Renal pelvis (tissue), 4 donors: Measurements from ENCODE around the gene ABTB2. TPM values are rescaled to one million over a fixed set of nuclear protein-coding genes. Genes with fewer than 3 reads are reported as not detected.
"Not testable (repeated sequence)": the region's sequence is repeated elsewhere in the genome, so short reads cannot be mapped to it uniquely, and the experiment has no call there.

Source experiments
- DNase-seq: peaks from one replicate; pipeline ENCODE4 v3.0.0-alpha.2; 2013
- polyA plus RNA-seq, 3 donors: library from polyadenylated mRNA; unstranded; fragments of 120-200 nt; gene quantifications; one replicate each; pipeline ENCODE4 v1.2.1, GENCODE V29; 2013; ENCODE audit not compliant: insufficient read length in 3 of 3

The ABTB2 gene
- polyA plus RNA-seq, 3 donors = 8.1 to 10.4 (median 9.1) TPM

DNA sequence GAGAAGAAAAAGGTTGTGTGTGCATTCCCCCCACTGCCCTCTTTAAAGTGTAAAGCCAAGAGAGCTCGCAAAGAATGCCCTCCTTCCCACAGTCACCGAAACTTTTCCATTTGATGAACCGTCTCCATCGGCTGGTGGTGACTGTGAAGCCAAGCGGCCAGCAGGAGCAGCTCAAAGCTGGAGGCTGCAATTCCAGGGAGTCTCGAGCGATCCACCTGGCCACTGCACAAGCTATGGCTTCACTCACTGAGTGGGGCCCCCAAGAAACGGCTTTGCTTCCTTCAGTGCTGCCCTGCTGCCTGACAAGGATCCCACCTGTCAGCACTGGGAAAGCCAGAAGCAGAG is 117.7 kb downstream of the ABTB2 start:
- no peak for DNase-seq

DNA sequence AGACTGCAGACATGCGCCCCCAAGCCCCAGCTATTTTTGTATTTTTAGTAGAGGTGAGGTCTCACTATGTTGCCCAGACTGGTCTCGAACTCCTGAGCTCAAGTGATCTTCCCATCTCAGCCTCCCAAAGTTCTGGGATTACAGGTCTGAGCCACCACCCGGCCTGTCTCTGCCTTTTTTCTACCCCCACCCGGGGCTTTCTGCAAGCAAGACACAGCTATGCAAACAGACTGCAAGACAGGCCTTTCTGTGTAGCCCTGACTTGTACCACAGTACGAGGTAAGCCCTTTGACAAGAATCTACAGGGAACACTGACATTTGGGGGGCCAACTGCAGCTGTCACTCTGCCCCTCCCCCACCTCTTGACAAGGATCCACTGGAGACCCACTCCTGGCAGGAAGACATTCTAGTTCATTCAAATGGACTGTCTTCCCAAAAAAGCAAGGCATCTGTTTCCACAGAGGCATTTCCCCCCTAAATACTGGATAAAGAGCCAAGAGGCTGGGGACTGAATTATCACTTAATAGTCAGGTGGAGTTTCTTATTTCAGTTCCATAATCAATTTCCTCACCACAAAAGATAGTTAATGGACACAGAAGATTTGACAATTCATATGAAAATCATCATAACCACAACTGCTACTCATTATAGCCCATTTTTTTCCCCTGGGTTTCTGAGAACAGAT is 118.2 kb downstream of the ABTB2 start:
- DNase-seq = no peak

DNA sequence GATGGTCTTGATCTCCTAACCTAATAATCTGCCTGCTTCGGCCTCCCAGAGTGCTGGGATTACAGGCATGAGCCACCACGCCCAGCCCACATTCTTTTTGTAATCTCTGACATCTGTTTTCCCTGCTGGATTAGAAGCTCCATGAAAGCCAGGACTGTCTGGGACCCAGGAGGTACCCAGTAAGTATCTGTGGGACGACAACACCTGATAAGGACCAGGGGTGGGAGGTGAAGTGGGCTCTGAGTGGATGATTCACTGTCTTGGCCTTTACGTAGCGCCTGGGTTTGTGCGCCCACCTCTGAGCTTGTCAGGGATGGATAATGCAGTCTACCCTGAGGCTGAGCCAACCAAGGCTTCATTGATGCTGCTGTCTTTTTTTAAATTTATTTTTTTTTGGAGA is 118.8 kb downstream of the ABTB2 start:
- no peak for DNase-seq

DNA sequence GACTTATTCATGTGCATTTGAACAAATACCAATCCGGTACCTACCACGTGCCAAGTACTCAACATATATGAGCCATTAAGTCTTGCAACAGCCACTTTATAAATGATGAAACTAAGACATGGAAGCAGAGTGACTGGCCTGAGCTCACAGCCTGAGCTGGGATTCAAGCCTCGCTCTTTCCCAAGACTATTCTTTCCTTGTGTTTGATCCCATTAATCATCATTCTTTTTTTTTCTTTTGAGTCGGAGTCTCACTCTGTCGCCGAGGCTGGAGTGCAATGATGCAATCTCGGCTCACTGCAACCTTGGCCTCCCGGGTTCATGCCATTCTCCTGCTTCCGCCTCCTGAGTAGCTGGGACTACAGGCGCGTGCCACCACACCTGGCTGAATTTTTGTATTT is 119.3 kb downstream of the ABTB2 start:
- no peak for DNase-seq

DNA sequence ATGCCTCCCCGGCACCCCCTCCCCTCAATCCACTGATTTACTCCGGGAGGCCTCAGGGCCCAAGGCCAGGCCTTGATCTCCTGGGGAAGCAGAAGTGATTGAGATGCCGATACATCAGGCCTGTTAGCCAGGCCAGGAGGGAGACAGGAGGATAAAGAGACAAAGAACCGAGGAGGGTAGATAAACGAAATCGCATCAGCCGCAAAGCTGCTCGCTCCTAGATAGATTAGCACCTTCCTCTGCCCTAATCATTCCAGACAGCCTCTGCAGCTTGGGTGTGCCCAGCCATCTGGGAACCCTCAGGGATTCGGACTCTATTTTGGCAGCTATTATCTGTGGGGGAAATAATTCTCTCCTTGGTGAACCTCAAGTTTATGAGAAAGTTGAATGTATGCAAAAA is 121.2 kb downstream of the ABTB2 start:
- DNase-seq = no peak

DNA sequence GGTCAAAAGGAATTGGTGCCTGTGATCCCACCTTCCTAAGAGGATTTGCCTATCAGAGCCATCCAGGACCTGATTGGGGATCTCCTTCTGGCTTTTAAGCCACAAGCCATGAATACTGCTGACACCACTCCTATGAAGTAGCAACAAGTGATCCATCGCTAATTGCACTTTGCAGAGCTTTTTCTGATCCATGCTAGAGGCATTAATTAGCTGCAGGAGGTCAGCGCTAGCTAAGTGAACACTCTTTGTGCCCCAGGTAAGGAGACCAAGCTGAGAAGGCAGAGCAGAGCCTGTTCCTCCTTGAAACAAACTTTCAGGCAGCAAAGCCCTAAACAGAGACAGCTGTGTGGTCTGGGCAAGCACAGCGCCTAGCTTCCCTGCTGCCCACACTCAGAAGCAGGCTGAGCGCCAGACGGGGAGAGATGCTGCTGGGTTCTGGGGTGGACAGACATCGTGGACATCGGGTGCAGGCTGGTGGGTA is 122.2 kb downstream of the ABTB2 start:
- DNase-seq = no peak

DNA sequence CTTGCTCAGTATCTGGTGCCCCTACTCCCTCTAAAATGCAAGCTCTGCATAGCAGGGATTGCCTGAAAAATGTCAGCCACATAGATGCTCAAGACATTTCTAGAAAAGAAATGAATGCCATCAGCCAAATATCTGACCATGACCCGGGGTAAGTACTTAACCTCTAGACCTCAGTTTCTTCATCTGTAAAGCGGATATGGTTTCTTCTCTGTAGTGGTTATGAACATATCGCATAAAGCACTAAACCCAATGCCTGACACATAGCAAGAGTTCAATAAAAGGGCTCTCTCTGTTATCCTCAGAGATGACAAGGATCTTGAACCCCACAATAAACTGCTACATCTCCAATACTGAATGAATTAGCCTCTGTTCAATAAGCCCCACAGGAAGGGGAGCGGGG is 122.6 kb downstream of the ABTB2 start:
- no peak for DNase-seq

DNA sequence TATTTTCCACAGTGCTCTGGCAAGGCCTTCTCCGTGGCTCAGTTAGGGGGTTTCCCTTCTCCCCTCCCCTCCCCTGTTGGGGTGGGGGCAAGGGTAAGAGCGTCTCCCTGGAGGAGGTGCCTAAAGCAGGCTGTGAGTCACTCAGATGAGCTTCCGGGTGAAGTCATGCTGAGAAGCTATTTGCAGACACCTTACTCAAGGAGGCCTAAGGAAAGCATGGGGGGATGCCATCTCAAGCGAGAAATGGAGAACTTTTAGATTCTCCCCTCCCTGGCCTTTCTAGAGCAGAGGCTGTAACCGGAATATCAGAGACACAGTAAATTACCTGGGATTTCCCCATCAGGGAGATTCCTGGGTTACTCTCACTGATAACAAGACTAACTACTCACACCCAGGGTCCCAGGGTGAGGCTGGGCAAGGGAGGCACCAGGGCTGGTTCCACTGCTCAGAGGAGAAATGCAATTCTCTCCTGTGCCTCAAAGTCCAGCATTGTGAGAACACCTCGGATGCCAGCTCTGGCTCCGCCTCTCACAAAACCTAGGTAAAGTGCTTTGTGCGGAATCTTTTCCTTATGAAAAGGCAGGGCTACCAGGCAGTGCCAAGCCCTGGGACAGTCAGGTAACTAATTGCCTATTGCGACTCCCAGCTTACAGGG is 123.6 kb downstream of the ABTB2 start:
- no peak for DNase-seq

DNA sequence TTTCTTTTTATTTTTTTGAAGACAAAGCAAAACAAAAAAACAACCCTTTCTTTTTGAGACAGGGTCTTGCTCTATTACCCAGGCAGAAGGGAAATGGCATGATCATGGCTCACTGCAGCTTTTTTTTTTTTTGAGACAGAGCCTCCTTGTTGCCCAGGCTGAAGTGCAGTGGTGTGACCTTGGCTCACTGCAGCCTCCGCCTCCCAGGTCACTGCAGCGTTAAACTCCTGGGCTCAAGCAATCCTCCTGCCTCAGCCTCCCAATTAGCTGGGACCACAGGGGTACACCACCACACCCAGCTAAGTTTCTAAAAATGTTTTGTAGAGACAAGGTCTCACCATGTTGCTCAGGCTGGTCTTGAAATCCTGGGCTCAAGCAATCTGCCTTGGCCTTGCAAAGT is 124.6 kb downstream of the ABTB2 start:
- DNase-seq = no peak

DNA sequence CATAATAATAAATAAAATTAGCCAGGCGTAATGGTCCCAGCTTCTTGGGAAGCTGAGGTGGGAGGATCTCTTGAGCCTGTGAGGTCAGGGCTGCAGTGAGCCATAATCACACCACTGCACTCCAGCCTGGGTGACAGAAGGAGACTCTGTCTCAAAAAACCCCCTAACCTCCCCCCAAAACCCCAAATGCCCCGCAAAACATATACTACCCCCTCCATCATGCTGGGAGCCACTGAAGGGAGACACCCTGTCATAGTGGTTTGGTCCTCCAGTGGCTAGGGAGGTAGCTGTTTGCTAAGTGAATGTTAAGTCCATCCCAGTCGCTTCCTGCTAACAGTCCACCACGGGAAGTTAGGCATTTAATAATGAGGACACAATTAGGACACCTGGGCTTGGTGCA is 125.0 kb downstream of the ABTB2 start:
- no peak for DNase-seq

DNA sequence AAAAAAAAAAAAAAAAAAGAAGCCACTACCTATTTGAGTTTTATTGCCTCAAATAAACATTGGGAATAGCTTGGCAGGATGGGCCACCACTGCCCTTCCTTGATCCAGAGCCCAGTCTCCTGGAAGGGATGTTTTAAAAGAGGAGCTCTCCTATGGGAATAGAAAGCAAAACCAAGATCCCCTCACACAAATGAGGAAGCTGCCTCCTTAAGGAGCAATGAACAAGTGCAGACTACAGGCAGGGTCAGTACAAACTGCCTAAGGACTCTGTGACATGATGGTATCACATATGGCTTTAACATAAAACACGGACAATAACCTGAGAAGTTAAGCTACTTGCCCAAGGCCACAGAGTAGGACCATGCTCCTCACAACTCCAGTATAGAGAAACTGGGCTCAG is 131.6 kb downstream of the ABTB2 start:
- DNase-seq = no peak

DNA sequence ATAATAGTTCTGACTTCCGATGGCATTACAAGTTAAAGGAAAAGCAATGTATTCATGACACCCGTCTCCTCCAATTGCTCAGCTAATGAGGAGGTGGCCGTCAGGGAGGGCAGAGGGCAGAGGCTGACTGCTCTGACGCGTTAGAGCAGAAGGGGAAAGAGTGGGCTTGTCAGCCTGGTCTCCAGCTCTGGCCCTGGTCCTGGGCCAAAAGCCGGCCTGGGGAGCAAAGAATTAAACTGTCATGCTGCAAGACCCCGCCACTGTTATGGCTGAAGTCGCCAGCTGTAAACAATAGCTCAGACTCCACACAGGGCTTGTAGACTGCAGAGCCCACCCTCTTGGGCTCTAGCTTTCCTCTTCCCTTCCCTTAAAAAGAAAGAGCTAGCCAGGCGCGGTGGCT is 132.7 kb downstream of the ABTB2 start:
- DNase-seq = no peak

DNA sequence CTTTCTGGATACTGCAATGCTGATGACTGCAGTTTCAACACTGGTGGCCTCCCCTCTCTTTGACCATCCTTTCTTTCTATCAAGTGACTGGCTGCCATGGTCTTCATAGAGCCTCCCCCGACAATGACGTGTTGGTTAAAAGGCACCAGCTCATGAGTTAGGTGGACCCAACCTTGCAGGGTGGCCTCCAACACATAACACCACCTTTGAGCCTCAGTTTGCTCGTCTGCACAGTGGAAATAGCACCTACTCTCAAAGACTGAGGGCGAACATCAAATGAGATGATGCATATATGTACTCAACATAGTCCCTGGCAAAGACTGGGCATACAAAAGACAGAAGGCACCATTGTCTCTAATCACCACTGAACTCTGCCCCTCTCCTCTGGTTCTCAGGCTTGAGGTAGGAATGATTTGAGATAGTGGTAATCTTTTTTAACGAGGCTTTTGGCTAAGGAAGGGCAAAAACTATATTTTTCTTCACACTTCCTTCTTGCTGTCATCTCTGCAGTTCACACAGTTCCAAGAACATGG is 133.3 kb downstream of the ABTB2 start:
- DNase-seq = no peak

DNA sequence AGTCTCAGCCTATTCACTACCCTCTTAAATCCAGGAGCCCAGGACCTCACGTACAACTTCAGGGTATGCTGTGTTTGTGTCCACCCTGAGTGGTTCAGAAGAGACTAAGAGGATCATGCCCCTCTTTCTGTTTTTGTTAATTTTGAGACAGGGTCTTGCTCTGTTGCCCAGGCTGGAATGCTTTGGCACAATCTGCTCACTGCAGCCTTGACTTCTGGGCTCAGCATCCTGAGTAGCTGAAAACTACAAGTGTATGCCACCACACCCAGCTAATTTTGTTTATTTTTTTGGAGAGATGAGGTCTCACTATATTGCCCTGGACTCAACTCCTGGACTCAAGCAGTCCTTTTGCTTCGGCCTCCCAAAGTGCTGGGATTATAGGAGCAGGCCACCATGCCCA is 133.9 kb downstream of the ABTB2 start:
- no peak for DNase-seq

DNA sequence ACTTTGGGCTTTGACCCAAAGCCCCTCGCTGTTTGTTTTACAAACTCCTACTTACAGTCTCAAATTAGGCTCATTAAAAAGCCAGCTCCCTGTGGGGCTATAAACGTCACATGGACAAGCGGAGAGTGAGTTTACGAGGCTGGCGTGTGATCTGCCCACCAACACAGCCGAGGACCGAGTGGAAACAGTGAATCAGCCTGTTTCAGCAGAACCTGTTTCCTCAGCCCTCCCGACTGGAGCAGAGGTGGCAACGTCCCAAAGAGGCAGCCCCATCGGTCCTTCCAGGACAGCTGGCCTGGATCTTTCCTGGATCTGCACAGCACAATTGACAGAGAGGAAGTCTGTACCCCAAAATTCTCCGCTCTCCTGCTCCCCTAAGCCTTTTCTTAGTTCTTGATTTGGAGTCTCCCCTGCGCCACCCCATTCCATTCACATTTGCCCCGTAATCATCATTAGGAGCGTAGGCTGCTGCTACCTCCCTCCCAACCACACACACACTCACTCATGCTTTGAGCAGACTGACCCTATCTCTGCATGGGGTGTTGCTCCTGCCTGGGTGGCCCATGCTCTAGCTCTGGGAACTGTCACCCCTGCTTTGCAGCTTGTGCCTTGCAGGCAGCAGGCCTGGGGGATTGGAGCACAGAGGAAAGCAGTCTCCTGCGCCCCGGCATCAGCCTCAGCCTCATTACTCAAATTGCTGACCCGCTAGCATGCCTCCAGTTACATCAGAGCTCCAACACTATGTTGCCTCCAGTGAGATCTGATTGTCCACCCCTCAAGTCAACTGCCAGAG is 134.6 kb downstream of the ABTB2 start:
- peak; percentile 74 for DNase-seq

DNA sequence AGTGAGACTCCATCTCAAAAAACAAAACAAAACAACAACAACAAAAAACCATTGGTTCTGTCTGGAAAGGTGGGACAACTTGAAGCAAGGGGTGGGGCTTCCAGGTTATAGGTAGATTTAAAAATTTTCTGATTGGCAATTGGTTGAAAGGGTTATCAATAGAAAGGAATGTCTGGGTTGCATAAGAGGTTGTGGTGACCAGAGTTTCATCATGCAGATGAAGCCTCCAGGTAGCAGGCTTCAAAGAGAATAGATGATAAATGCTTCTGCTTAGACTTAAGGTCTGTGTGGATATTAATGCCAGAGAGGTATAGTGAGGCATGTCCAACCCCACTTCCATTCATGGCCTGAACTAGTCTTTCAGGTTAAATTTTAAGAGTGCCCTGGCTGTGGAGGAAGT is 135.8 kb downstream of the ABTB2 start:
- DNase-seq = no peak

DNA sequence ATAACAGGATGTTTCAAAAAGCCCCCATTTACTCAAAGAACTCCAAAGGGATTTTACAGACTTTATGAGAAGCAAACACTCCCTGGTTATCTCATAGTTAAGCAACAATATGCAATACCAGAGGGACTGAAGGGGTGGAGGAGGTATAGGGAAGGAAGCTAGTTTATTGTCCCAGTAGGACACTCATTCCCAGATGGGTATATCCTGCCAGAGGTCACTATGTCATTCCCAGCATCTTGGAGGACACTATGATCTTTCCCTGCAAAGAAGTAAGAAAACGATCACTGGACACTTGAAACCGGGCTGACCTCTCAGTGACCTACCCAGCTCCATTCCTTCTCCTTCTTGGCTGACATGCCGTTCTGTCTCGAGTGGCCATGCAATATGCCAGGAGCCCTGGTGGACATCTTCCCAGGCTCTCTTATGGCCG is 137.9 kb downstream of the ABTB2 start:
- DNase-seq = no peak

DNA sequence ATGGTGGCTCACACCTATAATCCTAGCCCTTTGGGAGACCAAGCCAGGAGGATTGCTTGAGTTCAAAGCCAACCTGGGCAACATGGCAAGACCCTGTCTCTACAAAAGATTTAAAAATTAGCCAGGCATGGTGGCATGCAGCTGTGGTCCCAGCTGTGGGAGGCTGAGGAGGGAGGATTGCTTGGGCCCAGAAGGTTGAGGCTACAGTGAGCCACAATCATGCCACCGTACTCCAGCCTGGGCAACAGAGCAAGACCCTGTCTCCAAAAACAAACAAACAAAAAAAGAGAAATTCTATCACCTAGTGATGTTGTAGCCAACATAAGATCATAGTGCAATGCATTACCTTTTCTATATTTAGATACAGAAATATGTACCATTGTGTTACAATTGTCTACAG is 138.5 kb downstream of the ABTB2 start:
- DNase-seq = no peak

DNA sequence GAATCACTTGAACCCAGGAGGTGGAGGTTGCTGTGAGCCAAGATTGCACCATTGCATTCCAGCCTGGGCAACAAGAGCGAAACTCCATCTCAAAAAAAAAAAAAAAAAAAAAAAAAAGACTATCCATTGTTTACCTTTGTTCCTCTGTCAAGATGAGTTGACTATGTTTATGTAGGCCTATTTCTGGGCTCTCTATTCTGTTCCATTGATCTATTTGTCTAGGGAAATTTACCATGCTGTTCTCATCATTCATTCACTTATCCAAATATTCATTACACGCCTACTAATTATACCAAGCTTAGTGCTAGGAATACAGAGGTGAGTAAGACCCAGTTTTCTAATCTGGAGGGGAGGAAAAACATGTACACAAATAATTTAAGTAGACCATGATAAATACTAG is 139.1 kb downstream of the ABTB2 start:
- not testable (repeated sequence) for DNase-seq

DNA sequence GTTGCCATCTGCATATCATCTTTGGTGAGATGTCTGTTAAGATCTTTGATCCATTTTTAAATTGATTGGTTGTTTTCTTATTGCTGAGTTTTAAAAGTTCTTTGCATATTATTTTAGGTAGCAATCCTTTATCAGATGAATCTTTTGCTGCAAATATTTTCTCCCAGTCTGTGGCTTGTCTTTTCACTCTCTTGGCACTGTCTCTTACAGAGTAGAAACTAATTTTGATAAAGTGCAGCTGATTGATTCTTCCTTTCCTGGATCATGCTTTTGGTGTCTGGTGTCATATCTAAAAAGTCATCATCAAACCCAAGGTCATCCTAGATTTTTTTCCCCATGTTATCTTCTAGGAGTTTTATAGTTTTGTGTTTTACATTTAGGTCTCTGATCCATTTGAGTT is 139.7 kb downstream of the ABTB2 start:
- no peak for DNase-seq

DNA sequence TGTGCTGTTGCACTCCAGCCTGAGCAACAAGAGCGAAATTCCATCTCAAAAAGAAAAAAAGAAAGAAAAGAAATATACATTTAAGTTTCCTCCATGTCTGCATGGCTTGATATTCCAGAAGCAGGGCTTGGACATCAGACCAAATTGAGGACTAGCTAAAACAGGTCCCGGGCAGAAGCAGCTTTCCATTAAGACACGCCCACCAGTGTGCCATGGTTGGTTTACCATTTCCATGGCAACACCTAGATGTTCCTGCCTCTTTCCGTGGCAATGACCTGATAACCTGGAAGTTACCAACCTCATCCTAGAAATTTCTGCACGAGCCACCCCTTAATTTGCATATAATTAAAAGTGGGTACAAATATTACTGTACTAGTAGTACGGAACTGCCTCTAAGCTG is 141.1 kb downstream of the ABTB2 start:
- DNase-seq = no peak

DNA sequence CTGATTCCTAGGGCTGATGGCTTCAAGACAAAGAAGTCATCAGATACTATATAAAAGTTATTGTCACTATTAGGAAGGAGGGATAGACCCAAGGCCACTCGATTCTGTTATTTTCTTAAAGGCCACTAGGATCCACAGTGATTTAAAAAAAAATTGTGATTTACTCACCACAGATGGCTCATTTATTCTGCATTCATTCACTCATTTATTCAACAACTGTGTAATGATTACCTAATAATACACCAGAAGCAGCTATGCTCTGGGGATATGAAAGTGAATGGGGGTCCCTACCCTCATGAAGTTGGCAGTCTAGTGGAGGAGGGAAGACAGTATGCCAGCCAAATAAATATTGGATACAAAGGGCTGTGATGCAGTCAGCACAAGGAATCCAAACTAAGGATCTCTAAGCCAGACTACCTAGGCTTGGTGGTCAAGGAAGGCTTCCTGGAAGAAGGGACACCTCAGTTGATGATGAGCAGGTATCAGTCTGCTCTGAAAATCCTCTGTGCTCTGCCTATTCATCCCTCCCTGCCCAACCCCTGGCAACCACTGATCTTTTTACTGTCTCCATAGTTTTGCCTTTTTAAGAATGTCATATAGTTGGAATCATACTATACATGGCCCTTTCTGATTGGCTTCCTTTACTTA is 141.9 kb downstream of the ABTB2 start:
- no peak for DNase-seq
